K562 (cell line): ENCODE results near the gene RALGPS1. TPM values are rescaled to one million over a fixed set of nuclear protein-coding genes. Genes with fewer than 3 reads are reported as not detected.

Experiments
- CLOCK ChIP-seq: fragments of 250-450 bp; sonication (Bioruptor Pico); IDR thresholded peaks from 2 replicates; pipeline ENCODE4 v1.4.0; 2020; ENCODE audit warnings: mild to moderate bottlenecking, moderate library complexity, borderline replicate concordance
- FOXA3 ChIP-seq, 2 experiments: fragments of 450-650 bp in 1 of 2; sonication (generic) in 1 of 2; formaldehyde crosslinking; IDR thresholded peaks in 1 of 2; conservative IDR thresholded peaks in 1 of 2; 2 replicates each; pipeline versions ENCODE4 v1.4.0 to v1.8.0; 2020 to 2022; ENCODE audit warnings: mild to moderate bottlenecking in 2 of 2, missing genetic modification reagents in 1 of 2
- ILF3 ChIP-seq: fragments of 450-650 bp; IDR thresholded peaks from 2 replicates; pipeline ENCODE4 v1.6.1; 2018; ENCODE audit warnings: antibody characterized with exemption, mild to moderate bottlenecking, moderate library complexity, borderline replicate concordance
- NFYB ChIP-seq: IDR thresholded peaks from 2 replicates; pipeline ENCODE4 v1.6.1; 2011; ENCODE audit warnings: mild to moderate bottlenecking, moderate library complexity; ENCODE audit not compliant: insufficient read length; ENCODE audit errors: extremely low read depth
- ZFX ChIP-seq: sonication (generic); formaldehyde crosslinking; IDR thresholded peaks from 2 replicates; pipeline ENCODE4 v1.8.0; 2022; ENCODE audit warnings: mild to moderate bottlenecking, missing genetic modification reagents, moderate library complexity
- ZNF511 ChIP-seq: sonication (generic); formaldehyde crosslinking; IDR thresholded peaks from 2 replicates; pipeline ENCODE4 v1.8.0; 2022; ENCODE audit warnings: mild to moderate bottlenecking, missing genetic modification reagents
- polyA plus RNA-seq, 8 experiments: library from polyadenylated mRNA; depleted of rRNA in 4 of 8; stranded (reverse) in 5 of 8; unstranded in 3 of 8; fragments of >200 nt; fragmentation: Nextera tagmentation in 2 of 8; fragmentation: Illumina TruSeq in 1 of 8; extraction: Ambion mirVana in 2 of 8; extraction: Trizol in 1 of 8; gene quantifications; 2 replicates each; pipeline versions ENCODE4 v1.2.1 to v1.2.3, GENCODE V29; 2011 to 2014; ENCODE audit warnings: inconsistent platforms in 1 of 8, missing spikeins in 1 of 8
- total RNA-seq, 7 experiments: library from RNA; depleted of rRNA in 6 of 7; stranded (reverse); fragments of >200 nt in 6 of 7; fragmentation: Illumina TruSeq in 2 of 7; extraction: Trizol in 2 of 7; gene quantifications; 2 replicates each; pipeline versions ENCODE4 v1.2.1 to v1.2.3, GENCODE V29; 2011 to 2021; ENCODE audit warnings: low replicate concordance in 1 of 7
- TF ChIP-seq, protein P1 (sequence below): fragments of 200-600 bp; sonication (generic); IDR thresholded peaks from one replicate; pipeline ENCODE4 v1.6.1; 2012; ENCODE audit warnings: mild to moderate bottlenecking, low read depth, low read length, inconsistent platforms

Gene RALGPS1
- total and polyA plus RNA-seq, 9 of the 15 experiments (the other 6 are each of a cell fraction or from before 2014, with no cell fraction given) = 0.04 to 2.6 (median 1.5) TPM

DNA sequence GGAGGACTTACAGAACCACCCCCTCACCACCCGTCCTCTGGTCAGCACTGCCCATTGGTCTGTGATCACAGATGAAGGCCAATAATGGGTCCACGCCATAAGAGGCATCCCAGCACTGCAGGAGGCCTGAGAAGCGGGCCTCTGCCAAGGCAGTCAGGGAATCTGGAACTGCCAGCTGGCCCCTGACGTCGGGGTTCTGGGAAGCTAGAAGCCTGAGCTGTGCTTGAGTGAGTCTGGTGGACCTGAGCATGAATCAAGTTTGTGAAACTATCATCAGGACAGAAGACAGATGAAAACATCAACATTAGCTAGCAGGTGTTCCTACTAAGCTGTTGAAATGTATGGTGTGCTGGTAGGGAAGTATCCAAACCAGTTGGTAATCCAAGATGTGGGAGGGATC is 200.0 kb downstream of the RALGPS1 start (continued):
- TF ChIP-seq, protein P1, sequence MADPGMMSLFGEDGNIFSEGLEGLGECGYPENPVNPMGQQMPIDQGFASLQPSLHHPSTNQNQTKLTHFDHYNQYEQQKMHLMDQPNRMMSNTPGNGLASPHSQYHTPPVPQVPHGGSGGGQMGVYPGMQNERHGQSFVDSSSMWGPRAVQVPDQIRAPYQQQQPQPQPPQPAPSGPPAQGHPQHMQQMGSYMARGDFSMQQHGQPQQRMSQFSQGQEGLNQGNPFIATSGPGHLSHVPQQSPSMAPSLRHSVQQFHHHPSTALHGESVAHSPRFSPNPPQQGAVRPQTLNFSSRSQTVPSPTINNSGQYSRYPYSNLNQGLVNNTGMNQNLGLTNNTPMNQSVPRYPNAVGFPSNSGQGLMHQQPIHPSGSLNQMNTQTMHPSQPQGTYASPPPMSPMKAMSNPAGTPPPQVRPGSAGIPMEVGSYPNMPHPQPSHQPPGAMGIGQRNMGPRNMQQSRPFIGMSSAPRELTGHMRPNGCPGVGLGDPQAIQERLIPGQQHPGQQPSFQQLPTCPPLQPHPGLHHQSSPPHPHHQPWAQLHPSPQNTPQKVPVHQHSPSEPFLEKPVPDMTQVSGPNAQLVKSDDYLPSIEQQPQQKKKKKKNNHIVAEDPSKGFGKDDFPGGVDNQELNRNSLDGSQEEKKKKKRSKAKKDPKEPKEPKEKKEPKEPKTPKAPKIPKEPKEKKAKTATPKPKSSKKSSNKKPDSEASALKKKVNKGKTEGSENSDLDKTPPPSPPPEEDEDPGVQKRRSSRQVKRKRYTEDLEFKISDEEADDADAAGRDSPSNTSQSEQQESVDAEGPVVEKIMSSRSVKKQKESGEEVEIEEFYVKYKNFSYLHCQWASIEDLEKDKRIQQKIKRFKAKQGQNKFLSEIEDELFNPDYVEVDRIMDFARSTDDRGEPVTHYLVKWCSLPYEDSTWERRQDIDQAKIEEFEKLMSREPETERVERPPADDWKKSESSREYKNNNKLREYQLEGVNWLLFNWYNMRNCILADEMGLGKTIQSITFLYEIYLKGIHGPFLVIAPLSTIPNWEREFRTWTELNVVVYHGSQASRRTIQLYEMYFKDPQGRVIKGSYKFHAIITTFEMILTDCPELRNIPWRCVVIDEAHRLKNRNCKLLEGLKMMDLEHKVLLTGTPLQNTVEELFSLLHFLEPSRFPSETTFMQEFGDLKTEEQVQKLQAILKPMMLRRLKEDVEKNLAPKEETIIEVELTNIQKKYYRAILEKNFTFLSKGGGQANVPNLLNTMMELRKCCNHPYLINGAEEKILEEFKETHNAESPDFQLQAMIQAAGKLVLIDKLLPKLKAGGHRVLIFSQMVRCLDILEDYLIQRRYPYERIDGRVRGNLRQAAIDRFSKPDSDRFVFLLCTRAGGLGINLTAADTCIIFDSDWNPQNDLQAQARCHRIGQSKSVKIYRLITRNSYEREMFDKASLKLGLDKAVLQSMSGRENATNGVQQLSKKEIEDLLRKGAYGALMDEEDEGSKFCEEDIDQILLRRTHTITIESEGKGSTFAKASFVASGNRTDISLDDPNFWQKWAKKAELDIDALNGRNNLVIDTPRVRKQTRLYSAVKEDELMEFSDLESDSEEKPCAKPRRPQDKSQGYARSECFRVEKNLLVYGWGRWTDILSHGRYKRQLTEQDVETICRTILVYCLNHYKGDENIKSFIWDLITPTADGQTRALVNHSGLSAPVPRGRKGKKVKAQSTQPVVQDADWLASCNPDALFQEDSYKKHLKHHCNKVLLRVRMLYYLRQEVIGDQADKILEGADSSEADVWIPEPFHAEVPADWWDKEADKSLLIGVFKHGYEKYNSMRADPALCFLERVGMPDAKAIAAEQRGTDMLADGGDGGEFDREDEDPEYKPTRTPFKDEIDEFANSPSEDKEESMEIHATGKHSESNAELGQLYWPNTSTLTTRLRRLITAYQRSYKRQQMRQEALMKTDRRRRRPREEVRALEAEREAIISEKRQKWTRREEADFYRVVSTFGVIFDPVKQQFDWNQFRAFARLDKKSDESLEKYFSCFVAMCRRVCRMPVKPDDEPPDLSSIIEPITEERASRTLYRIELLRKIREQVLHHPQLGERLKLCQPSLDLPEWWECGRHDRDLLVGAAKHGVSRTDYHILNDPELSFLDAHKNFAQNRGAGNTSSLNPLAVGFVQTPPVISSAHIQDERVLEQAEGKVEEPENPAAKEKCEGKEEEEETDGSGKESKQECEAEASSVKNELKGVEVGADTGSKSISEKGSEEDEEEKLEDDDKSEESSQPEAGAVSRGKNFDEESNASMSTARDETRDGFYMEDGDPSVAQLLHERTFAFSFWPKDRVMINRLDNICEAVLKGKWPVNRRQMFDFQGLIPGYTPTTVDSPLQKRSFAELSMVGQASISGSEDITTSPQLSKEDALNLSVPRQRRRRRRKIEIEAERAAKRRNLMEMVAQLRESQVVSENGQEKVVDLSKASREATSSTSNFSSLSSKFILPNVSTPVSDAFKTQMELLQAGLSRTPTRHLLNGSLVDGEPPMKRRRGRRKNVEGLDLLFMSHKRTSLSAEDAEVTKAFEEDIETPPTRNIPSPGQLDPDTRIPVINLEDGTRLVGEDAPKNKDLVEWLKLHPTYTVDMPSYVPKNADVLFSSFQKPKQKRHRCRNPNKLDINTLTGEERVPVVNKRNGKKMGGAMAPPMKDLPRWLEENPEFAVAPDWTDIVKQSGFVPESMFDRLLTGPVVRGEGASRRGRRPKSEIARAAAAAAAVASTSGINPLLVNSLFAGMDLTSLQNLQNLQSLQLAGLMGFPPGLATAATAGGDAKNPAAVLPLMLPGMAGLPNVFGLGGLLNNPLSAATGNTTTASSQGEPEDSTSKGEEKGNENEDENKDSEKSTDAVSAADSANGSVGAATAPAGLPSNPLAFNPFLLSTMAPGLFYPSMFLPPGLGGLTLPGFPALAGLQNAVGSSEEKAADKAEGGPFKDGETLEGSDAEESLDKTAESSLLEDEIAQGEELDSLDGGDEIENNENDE = no peak
- no peak for TF ChIP-seq FOXA3 (CRISPR knock-in tag; conservative IDR thresholded peaks at IDR 0.05 in 1 of 2, IDR thresholded peaks at IDR 0.05 in 1 of 2)
- no peak for TF ChIP-seq ILF3
- no peak for TF ChIP-seq ZNF511 (CRISPR knock-in tag)
- no peak for TF ChIP-seq CLOCK
- TF ChIP-seq NFYB = no peak
- no peak for TF ChIP-seq ZFX (CRISPR knock-in tag)
